VCaP (cell line): Measurements from ENCODE around the gene INIP.

Experiments
- H3K27ac ChIP-seq: fragments of 450-650 bp; 2 replicates; pipeline ENCODE4 v1.5.1; 2017
- CTCF ChIP-seq: fragments of 450-650 bp; conservative IDR thresholded peaks from 2 replicates; pipeline ENCODE4 v1.5.1; 2017; ENCODE audit warnings: mild to moderate bottlenecking, moderate library complexity

INIP gene

GRCh38 chr9:112665347-112665746, 52.6 kb downstream of the INIP start:
- peak; percentile 51 for TF ChIP-seq CTCF
- H3K27ac ChIP-seq: no peak overlapping the region

- TF ChIP-seq CTCF: no peak
- H3K27ac ChIP-seq: no peak overlapping the region
These were observed 53.4 kb downstream of the INIP start for GRCh38 chr9:112664531-112664930.

GRCh38 chr9:112663681-112664080, 54.2 kb downstream of the INIP start:
- H3K27ac ChIP-seq: no peak overlapping the region
- no peak for TF ChIP-seq CTCF

- H3K27ac ChIP-seq: no peak overlapping the region
- TF ChIP-seq CTCF: no peak
These were observed 58.0 kb downstream of the INIP start for GRCh38 chr9:112659906-112660305.

- TF ChIP-seq CTCF: no peak
- H3K27ac ChIP-seq: no peak overlapping the region
These were observed 62.2 kb downstream of the INIP start for GRCh38 chr9:112655668-112656067.

GRCh38 chr9:112654282-112654681, 63.6 kb downstream of the INIP start:
- TF ChIP-seq CTCF: no peak
- H3K27ac ChIP-seq: no peak overlapping the region

GRCh38 chr9:112648624-112649023, 69.3 kb downstream of the INIP start:
- no peak overlapping the region for H3K27ac ChIP-seq
- no peak for TF ChIP-seq CTCF

GRCh38 chr9:112647596-112647995, 70.3 kb downstream of the INIP start:
- H3K27ac ChIP-seq: no peak overlapping the region
- no peak for TF ChIP-seq CTCF
